GM12873 (cell line): ENCODE data around the gene MIR17HG.

Source experiments
- CTCF ChIP-seq: IDR thresholded peaks from 2 replicates; pipeline ENCODE4 v1.5.1; 2012; ENCODE audit warnings: low read depth, mild to moderate bottlenecking, moderate library complexity, low read length, control low read depth; ENCODE audit not compliant: insufficient read depth; ENCODE audit errors: missing control alignments

The MIR17HG gene

GRCh38 chr13:91347996-91348905 is 764 bp downstream of the MIR17HG start:
- peak; percentile 8 for TF ChIP-seq CTCF

- TF ChIP-seq CTCF, result peak; percentile 93
Measured at GRCh38 chr13:91348906-91349435, 1.5 kb downstream of the MIR17HG start.

GRCh38 chr13:91349992-91350911 is 2.8 kb downstream of the MIR17HG start:
- TF ChIP-seq CTCF, result no peak

- TF ChIP-seq CTCF, result no peak
Measured at GRCh38 chr13:91351123-91351522, 3.6 kb downstream of the MIR17HG start.

- no peak for TF ChIP-seq CTCF
Measured at GRCh38 chr13:91351980-91352379, 4.5 kb downstream of the MIR17HG start.

- no peak for TF ChIP-seq CTCF
Measured at GRCh38 chr13:91353494-91353893, 6.0 kb downstream of the MIR17HG start.
